GM18507 (cell line): Measurements from ENCODE around the gene SDC1.

ENCODE experiments used
- DNase-seq: peaks from one replicate; pipeline ENCODE4 v3.0.0; 2011; ENCODE audit warnings: low read depth; ENCODE audit not compliant: insufficient read length; ENCODE audit errors: extremely low spot score
- FAIRE-seq: peaks from 2 replicates; lab custom pipeline; 2011; peaks lifted over from hg19 to GRCh38; lab: Jason Lieb, UNC

The SDC1 gene

DNA sequence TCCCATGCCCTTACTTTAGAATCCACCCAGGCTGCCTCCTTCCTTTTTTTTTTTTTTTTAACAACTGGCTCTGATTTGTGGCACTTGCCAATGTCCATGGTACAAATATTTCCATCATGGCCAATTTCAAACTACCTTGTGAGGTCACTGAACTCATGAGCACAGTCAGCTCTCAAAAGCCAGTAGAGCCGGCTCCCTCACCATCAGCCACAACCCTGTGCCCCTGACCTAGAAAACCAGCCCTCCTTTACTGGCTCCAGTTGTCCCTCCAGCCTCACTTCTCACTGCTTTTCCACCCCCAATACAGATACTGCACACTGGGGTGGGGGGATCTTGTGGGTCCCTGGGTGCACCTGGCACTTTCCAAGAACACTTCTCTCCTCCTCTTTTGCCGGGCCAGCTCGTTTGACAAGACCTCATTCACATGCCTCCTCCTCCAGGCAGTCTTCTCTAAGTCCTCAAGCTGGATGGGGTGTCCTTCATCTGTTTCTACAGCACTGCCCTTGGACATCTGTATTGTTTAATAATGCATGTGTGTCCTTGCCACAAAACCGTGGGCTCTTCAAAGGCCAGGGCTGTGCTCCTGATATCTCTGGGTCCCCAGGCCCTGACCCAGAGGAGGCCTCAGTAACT lies 35.5 kb downstream of the SDC1 start:
- DNase-seq: no peak
- no peak for FAIRE-seq

- FAIRE-seq: no peak
- DNase-seq: no peak
These were observed 36.1 kb downstream of the SDC1 start for GRCh38 chr2:20188851-20189250.

GRCh38 chr2:20188201-20188600 lies 36.7 kb downstream of the SDC1 start:
- no peak for DNase-seq
- FAIRE-seq: no peak

GRCh38 chr2:20187331-20187730 lies 37.6 kb downstream of the SDC1 start:
- no peak for FAIRE-seq

GRCh38 chr2:20186855-20187187 lies 38.1 kb downstream of the SDC1 start:
- FAIRE-seq: no peak
- no peak for DNase-seq

More at GRCh38 chr2:20187331-20187730, 37.6 kb downstream of the SDC1 start:
- no peak for DNase-seq

DNA sequence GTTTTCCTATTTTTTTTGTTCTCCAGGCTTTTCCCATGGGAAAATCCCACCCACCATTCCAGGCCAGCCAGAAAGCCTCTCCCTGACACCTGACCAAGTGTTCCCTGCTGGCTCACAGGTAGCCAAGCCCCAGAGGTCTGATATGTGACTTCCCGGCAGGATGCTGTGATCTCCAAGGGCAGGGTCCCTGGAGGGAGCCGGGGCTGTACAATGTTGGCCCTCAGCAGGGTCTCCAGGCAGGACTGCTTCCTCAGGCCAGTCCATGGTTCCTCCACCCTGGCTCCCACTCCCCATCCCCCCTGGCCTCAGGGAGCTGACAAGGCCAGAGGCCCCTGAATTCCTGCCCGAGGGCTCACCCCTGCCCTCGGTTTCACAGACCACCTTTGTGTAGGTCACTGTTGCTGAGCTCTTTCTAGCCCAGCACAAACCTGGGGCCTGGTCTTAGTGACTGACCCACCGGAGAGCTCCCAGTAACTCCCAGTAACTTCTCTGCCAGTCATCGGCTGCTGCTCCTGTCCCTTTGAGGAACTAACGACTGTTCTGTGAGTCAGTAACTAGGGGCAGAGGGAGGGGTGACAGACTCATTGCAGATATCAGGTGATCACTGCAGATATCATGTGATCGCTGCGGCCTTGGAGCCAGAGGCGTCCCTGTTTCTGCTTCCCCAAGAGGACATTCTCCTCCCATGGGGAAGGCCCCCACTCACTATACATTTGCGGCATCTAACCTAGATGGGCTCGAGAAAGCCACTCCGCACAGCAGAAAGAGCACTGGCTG lies 38.7 kb downstream of the SDC1 start:
- DNase-seq: no peak

GRCh38 chr2:20185176-20186022 lies 39.5 kb downstream of the SDC1 start:
- DNase-seq: no peak
- no peak for FAIRE-seq

More for the DNA sequence above, 38.7 kb downstream of the SDC1 start:
- no peak for FAIRE-seq

- FAIRE-seq (no peak), DNase-seq (no peak)
These were observed 40.6 kb downstream of the SDC1 start for GRCh38 chr2:20184067-20184938.

- no peak for FAIRE-seq
- no peak for DNase-seq
These were observed 41.6 kb downstream of the SDC1 start for GRCh38 chr2:20183373-20183772.

DNA sequence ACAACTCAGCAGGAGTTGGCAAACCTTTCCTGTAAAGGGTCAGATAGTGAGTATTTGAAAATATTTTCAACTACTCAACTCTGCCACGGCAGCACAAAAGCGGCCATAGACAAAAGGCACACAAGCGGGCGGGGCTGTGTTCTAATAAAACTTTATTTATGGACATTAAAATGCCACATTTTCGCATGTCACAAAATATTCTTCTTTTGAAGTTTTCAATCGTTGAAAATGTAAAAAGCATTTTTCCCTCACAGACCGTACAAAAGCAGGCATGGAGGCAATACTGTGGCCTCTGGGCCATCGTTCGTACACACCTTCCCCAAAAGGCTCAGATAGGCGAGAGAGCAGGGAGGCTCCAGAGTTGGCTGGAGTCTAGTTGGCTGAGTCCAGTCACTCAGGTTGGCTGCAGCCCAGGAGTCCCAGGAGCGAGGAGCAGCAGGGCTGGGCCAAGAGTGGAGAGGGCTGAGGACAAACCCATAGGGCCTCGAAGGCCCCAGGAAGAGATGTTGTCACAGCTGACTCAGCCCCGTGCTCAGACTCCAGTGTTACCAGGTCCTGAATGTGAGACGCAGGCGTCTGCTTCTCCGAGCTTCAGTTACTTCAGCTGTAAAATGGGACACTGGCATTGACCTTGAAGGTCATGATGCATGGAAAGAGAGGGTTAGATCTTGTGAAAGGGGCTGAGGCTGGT lies 42.5 kb downstream of the SDC1 start:
- FAIRE-seq (no peak), DNase-seq (no peak)

- DNase-seq: no peak
- no peak for FAIRE-seq
These were observed 43.2 kb downstream of the SDC1 start for GRCh38 chr2:20181761-20182160.

DNA sequence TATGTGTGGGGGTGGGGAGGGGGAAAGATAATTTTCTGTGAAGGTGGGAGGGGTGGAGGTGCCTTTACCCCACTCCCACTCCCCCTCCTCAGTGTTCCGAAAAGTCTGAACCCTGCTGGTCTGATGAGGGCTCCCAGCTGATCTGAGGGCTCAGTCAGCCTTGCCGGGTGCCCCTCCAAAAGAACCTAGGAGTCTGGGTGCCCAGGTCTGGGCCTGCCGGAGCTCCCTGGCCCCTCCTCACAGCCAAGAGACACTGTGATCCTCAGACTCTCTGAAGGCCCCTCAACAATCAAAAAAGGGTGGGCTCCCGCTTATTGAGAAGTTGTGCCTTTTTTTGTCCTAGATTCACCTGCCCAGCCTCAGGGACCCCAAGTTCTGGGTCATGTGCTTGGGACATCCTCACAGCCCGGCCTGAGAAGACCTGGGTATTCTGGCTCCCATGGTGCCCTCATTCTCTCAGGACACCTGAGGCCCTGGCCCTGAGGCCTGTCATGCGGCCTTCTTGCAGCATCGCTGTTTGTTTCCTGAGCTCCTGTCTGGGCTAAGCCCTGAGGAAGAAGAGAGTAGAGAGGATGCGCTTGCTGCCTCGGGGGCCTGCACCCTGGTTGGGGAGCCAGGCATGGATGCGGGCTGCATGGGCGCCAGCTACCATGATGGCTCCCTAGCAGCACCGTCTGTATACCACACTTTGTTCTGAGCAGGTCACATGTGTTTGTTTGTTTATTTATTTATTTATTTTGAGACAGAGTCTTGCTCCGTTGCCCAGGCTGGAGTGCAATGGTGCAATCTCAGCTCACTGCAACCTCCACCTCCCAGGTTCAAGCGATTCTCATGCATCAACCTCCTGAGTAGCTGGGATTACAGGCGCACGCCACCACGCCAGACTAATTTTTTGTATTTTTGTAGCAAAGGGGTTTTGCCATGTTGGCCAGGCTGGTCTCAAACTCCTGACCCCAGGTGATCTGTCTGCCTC lies 44.0 kb downstream of the SDC1 start:
- no peak for DNase-seq
- no peak for FAIRE-seq

GRCh38 chr2:20179755-20180594 lies 45.0 kb downstream of the SDC1 start:
- FAIRE-seq (no peak), DNase-seq (no peak)

DNA sequence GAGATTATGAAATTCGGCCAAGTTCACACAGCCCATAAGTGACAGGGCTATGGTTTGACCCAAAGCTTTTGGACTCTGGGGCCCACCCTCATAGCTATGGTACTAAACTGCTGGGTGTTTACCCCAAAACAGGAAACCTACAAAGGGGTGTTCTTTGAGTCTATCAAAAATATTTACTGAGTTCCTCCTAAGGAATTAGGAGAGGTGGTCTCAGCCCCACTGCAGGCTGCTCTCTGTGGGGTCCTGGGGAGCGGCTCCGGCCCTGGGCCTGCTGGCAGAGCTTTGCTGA lies 45.5 kb downstream of the SDC1 start:
- FAIRE-seq (no peak), DNase-seq (no peak)

DNA sequence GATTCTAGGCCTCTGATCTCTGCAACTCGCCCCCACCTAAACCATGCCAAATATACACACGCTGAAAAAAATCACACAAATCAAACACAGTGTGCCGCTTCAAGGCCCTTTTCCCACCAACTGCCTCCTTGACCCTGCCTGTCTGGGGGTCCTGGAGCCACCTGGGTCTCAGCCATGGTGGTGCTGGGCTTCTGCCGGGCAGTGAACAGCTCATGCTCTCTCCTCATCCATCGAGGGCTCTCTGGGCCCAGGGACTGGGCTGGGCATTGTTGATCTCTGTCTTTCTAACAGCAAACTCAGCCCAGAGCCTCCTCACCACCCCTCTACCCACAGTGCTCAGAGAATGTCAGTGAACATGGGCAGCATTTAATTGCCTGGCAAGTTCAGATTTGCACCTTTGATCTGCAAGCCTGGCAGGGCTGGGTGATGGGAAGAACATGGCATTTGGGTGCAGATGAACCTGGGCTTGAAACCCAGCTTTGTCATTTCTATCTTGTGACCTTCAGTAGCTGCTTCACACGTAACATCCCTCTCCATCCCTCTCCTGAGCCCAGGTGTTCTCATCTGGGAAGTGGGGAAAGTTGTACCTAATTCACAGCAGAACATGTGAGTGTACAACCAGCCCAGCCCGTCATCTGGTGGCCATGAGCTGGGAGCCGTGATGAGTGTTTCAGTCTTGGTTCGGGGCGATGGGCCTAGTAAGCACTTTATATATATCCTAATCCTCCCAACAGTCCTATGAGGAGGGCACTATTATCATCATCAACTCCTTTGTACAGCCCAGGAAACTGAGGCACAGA lies 46.1 kb downstream of the SDC1 start:
- DNase-seq: no peak
- FAIRE-seq: no peak

DNA sequence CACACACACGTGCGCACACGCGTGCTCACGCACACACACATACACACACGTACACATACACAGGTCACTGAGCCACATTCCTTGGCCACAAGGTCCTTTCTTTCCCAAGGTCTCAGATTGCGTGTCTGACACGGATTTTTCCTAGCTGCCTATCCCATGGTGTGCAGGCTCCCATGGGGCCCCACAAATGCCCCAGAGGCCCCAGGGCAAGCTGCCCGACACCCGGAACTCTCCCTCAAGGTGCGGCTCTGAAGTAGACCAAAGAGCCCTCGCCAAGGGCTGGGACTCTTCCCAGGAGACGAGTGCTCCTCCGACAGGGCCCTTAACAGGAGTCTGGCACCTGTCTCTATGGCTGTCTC lies 46.7 kb downstream of the SDC1 start:
- no peak for FAIRE-seq

More for the DNA sequence above, 46.7 kb downstream of the SDC1 start:
- no peak for DNase-seq
